Breast epithelium (tissue), 3 donors: ENCODE data around the gene WSB1.

Experiments
- POLR2AphosphoS5 ChIP-seq, 3 donors: sonication (generic); formaldehyde crosslinking; IDR thresholded peaks; one replicate each; pipeline ENCODE4 v1.6.1; 2017; ENCODE audit warnings: antibody characterized with exemption in 3 of 3
- TF ChIP-seq, protein P1 (sequence below), 3 donors: fragments of 450-650 bp; IDR thresholded peaks; one replicate each; pipeline ENCODE4 v1.5.1; 2016 to 2017; ENCODE audit warnings: antibody characterized with exemption in 3 of 3, mild to moderate bottlenecking in 3 of 3, moderate library complexity in 3 of 3

DNA sequence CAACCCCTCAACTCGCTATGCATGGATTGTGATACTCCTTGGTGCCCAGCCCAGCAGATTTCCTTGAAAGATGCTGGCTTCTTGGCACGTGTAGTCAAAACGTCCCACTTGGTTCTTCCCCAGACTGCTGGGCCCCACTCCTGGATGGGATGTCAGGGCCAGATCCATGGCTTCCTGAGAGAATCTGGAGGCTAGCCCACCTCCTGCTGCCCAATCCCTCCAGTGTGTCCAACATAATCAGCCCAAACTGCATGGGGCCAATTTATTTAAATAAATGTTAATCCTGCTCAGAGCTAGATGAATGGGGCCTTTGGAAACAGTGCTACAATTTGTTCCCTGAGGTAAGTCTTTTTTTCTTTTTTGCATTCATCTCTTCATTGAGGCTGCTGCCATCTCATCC, 49.4 kb downstream of the WSB1 start:
- TF ChIP-seq POLR2AphosphoS5 (IDR thresholded peaks at IDR 0.05): no peak
- TF ChIP-seq, protein P1, sequence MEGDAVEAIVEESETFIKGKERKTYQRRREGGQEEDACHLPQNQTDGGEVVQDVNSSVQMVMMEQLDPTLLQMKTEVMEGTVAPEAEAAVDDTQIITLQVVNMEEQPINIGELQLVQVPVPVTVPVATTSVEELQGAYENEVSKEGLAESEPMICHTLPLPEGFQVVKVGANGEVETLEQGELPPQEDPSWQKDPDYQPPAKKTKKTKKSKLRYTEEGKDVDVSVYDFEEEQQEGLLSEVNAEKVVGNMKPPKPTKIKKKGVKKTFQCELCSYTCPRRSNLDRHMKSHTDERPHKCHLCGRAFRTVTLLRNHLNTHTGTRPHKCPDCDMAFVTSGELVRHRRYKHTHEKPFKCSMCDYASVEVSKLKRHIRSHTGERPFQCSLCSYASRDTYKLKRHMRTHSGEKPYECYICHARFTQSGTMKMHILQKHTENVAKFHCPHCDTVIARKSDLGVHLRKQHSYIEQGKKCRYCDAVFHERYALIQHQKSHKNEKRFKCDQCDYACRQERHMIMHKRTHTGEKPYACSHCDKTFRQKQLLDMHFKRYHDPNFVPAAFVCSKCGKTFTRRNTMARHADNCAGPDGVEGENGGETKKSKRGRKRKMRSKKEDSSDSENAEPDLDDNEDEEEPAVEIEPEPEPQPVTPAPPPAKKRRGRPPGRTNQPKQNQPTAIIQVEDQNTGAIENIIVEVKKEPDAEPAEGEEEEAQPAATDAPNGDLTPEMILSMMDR (IDR thresholded peaks at IDR 0.05): no peak
